ENCODE results near the gene VSIG10. TPM values are rescaled to one million over a fixed set of nuclear protein-coding genes. Genes with fewer than 3 reads are reported as not detected.

Gene VSIG10
- total RNA-seq, 1 experiment from 2014 or later = 97.4 TPM

- Histone ChIP-seq H3K9me3 (ENCODE audit: control insufficient read depth, low read depth, low read length) (no peaks in the 10 kb centered on the region), H3K27me3 (ENCODE audit: insufficient read depth, low read length) (no peaks in the 10 kb centered on the region), H3K4me2 (ENCODE audit: insufficient read depth, insufficient read length, low read length) (peak overlapping the region; percentile 68), H3K9ac (ENCODE audit: extremely low read depth, insufficient read length, low read length) (peak overlapping the region; percentile 82), H3K27ac (ENCODE audit: insufficient read length, low read depth, low read length) (no peak overlapping the region), H2BK20ac (ENCODE audit: low read depth, low read length, poor library complexity, severe bottlenecking) (no peak overlapping the region), H3K23ac (ENCODE audit: insufficient read length, low read depth, low read length) (no peak overlapping the region), H4K20me1 (ENCODE audit: control insufficient read depth, insufficient read depth, insufficient read length) (no peaks in the 10 kb centered on the region), H2BK15ac (ENCODE audit: low read depth, low read length) (no peak overlapping the region), H3K14ac (ENCODE audit: insufficient read depth, low read length) (no peak overlapping the region), H2AFZ (ENCODE audit: low read length) (no peak overlapping the region), H2BK12ac (ENCODE audit: insufficient read length, low read depth, low read length) (no peak overlapping the region), H3T11ph (ENCODE audit: low read length) (no peak overlapping the region), H3K56ac (ENCODE audit: insufficient read length, low read depth, low read length) (no peak overlapping the region), H2BK120ac (ENCODE audit: low read depth, low read length, poor library complexity, severe bottlenecking) (no peak overlapping the region), H4K5ac (ENCODE audit: insufficient read length, low read depth, low read length) (no peak overlapping the region), H4K8ac (replicated peaks; ENCODE audit: insufficient read length, low read depth, low read length) (no peak overlapping the region), H3K18ac (ENCODE audit: insufficient read length, low read depth, low read length) (no peak overlapping the region), H3K4me1 (ENCODE audit: insufficient read depth, low read length) (no peaks in the 10 kb centered on the region), H3K79me2 (ENCODE audit: insufficient read depth, low read length) (peaks cover 22% of the 10 kb centered on the region; the same call in 1 of the 2 replicates), H3K23me2 (ENCODE audit: insufficient read length, low read depth, low read length, poor library complexity, severe bottlenecking) (peaks cover 7% of the 10 kb centered on the region), H3K4ac (ENCODE audit: low read depth, low read length) (no peak overlapping the region), H2BK5ac (ENCODE audit: insufficient read length, low read length) (no peak overlapping the region), H4K91ac (ENCODE audit: insufficient read length, low read depth, low read length) (no peak overlapping the region), H3K79me1 (ENCODE audit: insufficient read depth, low read depth, low read length, poor library complexity, severe bottlenecking) (peaks cover 11% of the 10 kb centered on the region), H2AK5ac (ENCODE audit: insufficient read length, low read length) (no peak overlapping the region)
- Mint-ChIP-seq H3K27me3 (ENCODE audit: low read depth) (no peaks in the 10 kb centered on the region), H3K27ac (peak overlapping the region in 2 of 3 experiments; percentile 5 to 96; a peak in 3 of 7 replicates), H3K9me3 (peaks cover 0 to 3% of the 10 kb centered on the region in 2 experiments; a peak in 1 of 5 replicates), H3K36me3 (ENCODE audit: insufficient read depth in 1 of 3, low read depth in 3 of 3) (peaks cover 41 to 56% (median 42%) of the 10 kb centered on the region in 3 experiments), H3K4me3 (peak overlapping the region; percentile 89), H3K4me1 (peaks cover 12 to 14% of the 10 kb centered on the region in 2 experiments)
- no CpG with 5 or more reads among the region's 10 CpGs for WGBS (ENCODE audit: extremely low coverage, insufficient read length, low lambda C conversion rate)
- TF ChIP-seq CTCF (conservative IDR thresholded peaks at IDR 0.05) = no peak
- no peak for DNase-seq
Measured at GRCh38 chr12:118137148-118137678, 33.4 kb upstream of the VSIG10 start.

Measured in H9 (cell line).